ENCODE measurements around the gene TMCO4.

GRCh38 chr1:19804831-19805251, 5.1 kb upstream of the TMCO4 start:
- no peak for TF ChIP-seq CTCF (IDR thresholded peaks at IDR 0.05)
- TF ChIP-seq POLR2A (IDR thresholded peaks at IDR 0.05): no peak
